ENCODE measurements around the gene FAM3C. TPM values are rescaled to one million over a fixed set of nuclear protein-coding genes. Genes with fewer than 3 reads are reported as not detected.
A peak's percentile ranks its signal among the peaks of the same experiment; 100 is the strongest.

The FAM3C gene
- total RNA-seq, 2 donors from 2014 or later: 45.9 to 69.8 TPM

- no peak for DNase-seq (ENCODE audit: low spot score)
- Histone ChIP-seq H3K36me3 (no peaks in the 10 kb centered on the region), H3K4me1 (peaks cover 0 to 16% of the 10 kb centered on the region in 2 donors), H3K9me3 (no peaks in the 10 kb centered on the region), H3K27me3 (no peaks in the 10 kb centered on the region), H3K4me3 (peak overlapping the region; percentile 72 to 92), H3K27ac (peak overlapping the region; percentile 85 to 87)
- no peak for TF ChIP-seq CTCF (IDR thresholded peaks at IDR 0.05)
These were observed 581 bp downstream of the FAM3C start for GRCh38 chr7:121395494-121395960.

- no peak overlapping the region for H3K27ac ChIP-seq
- H3K4me1 ChIP-seq: peaks cover 0 to 16% of the 10 kb centered on the region in 2 donors
- no peaks in the 10 kb centered on the region for H3K27me3 ChIP-seq
- DNase-seq (ENCODE audit: low spot score): no peak
- H3K36me3 ChIP-seq: no peaks in the 10 kb centered on the region
- TF ChIP-seq CTCF (IDR thresholded peaks at IDR 0.05): no peak
- no peaks in the 10 kb centered on the region for H3K9me3 ChIP-seq
- peak overlapping the region in 1 of 2 donors; percentile 92 for H3K4me3 ChIP-seq
These were observed 1.4 kb downstream of the FAM3C start for GRCh38 chr7:121394709-121395140.

GRCh38 chr7:121393005-121393366, 3.1 kb downstream of the FAM3C start:
- TF ChIP-seq CTCF (IDR thresholded peaks at IDR 0.05): no peak
- H3K27me3 ChIP-seq: no peaks in the 10 kb centered on the region
- H3K36me3 ChIP-seq: no peaks in the 10 kb centered on the region
- DNase-seq (ENCODE audit: low spot score): no peak
- no peak overlapping the region for H3K27ac ChIP-seq
- H3K9me3 ChIP-seq: no peaks in the 10 kb centered on the region
- H3K4me1 ChIP-seq: peaks cover 0 to 19% of the 10 kb centered on the region in 2 donors
- H3K4me3 ChIP-seq: no peak overlapping the region

- Histone ChIP-seq H3K27ac (no peak overlapping the region), H3K36me3 (no peaks in the 10 kb centered on the region), H3K4me1 (peaks cover 0 to 19% of the 10 kb centered on the region in 2 donors), H3K27me3 (no peaks in the 10 kb centered on the region), H3K4me3 (no peak overlapping the region), H3K9me3 (no peaks in the 10 kb centered on the region)
- no peak for TF ChIP-seq CTCF (IDR thresholded peaks at IDR 0.05)
- no peak for DNase-seq (ENCODE audit: low spot score)
These were observed 3.7 kb downstream of the FAM3C start for GRCh38 chr7:121392277-121393004.

- no peak for TF ChIP-seq CTCF (IDR thresholded peaks at IDR 0.05)
- no peak overlapping the region for H3K27ac ChIP-seq
- H3K4me1 ChIP-seq: peaks cover 0 to 12% of the 10 kb centered on the region in 2 donors
- no peak overlapping the region for H3K4me3 ChIP-seq
- no peaks in the 10 kb centered on the region for H3K36me3 ChIP-seq
- no peaks in the 10 kb centered on the region for H3K27me3 ChIP-seq
- DNase-seq (ENCODE audit: low spot score): no peak
- no peaks in the 10 kb centered on the region for H3K9me3 ChIP-seq
These were observed 4.4 kb downstream of the FAM3C start for GRCh38 chr7:121391686-121392085.

- no peak for DNase-seq (ENCODE audit: low spot score)
- no peak overlapping the region for H3K4me3 ChIP-seq
- no peaks in the 10 kb centered on the region for H3K9me3 ChIP-seq
- H3K36me3 ChIP-seq: no peaks in the 10 kb centered on the region
- no peak overlapping the region for H3K27ac ChIP-seq
- no peak for TF ChIP-seq CTCF (IDR thresholded peaks at IDR 0.05)
- H3K4me1 ChIP-seq: peaks cover 0 to 17% of the 10 kb centered on the region in 2 donors
- no peaks in the 10 kb centered on the region for H3K27me3 ChIP-seq
These were observed 5.5 kb downstream of the FAM3C start for GRCh38 chr7:121390617-121391016.

Data from right atrium auricular region (tissue), 2 donors.